CD4-positive, alpha-beta T cell treated with Interleukin-4 for 1 hour (primary cell): ENCODE measurements around the gene MELK.

ENCODE experiments used
- DNase-seq, 2 donors: peaks; one replicate each; pipeline ENCODE4 v3.0.0-alpha.2; 2020 to 2022

MELK gene

DNA sequence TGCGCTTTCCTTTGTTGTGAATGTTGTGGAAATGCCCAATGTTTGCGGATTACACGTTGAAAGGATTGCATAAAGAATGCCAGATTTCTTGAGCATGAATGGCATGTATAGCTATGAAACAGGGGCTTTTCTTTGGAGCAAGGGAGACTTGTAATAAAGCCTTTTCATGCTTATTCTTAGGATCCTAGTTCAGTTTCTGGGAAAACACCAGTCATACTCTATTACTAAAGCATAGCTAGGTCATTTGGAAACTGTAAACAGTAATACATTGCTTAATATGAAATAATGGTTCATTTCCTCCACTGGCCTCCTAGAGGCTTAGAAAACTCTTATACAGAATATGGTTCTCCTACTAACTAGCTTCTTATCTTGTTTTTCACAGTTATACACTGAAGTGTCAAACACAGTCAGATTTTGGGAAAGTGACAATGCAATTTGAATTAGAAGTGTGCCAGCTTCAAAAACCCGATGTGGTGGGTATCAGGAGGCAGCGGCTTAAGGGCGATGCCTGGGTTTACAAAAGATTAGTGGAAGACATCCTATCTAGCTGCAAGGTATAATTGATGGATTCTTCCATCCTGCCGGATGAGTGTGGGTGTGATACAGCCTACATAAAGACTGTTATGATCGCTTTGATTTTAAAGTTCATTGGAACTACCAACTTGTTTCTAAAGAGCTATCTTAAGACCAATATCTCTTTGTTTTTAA lies 104.2 kb downstream of the MELK start:
- no peak for DNase-seq

DNA sequence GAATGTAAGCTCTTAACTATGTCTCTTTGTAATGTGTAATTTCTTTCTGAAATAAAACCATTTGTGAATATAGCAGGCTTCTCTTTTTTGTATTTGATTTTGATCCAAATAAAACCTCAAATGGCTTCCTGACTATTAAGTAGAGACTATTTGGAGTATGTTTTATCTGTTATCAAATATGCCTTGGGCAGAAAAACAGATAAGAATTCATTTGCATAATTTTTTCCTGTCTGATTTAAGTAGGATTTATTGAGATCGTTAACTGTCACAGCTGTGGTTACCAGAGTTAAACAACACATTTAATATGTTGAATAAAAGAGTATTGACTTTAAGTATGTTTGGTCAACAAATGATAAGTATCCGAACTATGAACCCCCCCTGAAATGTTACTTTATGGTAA lies 104.9 kb downstream of the MELK start:
- no peak for DNase-seq

DNA sequence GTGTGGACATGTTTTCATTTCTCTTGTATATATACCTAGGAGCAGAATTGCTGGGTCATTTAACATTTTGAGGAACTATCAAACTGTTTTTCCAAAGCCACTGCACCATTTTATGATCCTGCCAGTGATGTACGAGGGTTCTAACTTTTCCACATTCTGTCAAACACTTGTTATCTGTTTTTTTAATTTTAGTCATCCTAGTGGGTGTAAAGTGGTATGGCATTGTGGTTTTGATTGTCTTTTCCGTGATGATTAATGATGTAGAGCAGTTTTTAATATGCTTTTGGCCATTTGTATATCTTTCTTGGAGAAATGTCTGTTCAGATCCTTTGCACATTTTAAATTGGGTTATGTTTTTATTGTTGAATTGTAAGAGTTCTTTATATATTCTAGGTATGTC lies 107.0 kb downstream of the MELK start:
- DNase-seq: no peak

DNA sequence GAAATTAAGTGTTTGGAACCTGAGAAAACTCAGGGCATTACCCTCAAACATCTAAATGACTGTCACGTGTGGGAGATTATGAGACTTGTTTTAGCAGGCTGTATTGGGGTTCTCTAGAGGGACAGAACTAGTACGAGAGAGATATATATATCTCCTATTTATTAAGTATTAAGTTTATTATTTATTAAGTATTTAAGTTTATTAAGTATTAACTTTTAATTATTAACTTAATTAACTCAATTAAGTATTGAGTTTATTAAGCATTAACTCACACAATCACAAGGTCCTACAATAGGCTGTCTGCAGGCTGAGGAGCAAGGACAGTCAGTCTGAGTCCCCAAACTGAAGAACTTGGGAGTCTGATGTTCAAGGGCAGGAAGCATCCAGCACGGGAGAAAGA lies 113.8 kb downstream of the MELK start:
- DNase-seq: no peak

DNA sequence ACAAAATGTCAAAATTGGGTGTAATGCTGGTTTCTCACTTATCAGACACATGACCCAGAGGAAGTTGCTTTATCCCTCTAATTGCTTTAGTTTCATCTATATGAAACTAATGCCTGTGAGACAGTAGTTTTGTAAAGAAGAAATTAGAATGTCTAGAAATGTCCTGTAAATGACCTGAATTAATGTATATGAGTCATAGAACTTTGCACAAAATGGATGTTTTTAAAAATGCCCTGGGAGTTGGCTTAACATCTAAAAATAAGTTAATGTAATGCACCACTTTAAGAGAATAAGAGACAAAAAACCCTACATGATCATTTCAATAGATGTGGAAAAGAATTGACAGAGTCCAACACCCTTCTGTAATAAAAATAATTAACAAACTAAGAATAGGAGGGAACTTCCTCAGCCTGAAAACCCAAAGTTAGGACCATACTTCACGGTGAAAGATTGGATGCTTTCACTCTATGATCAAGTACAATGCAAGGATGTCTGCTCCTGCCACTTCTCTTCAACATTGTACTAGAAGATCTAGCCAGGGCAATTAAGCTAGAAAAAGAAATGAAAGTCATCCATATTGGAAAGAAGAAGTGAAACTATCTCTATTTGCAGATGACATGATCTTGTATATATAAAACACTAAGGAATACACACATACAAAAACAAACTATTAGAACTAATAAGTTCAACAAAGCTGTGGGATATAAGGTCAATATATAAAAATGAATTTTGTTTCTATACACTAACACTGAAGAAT lies 117.9 kb downstream of the MELK start:
- DNase-seq: no peak

DNA sequence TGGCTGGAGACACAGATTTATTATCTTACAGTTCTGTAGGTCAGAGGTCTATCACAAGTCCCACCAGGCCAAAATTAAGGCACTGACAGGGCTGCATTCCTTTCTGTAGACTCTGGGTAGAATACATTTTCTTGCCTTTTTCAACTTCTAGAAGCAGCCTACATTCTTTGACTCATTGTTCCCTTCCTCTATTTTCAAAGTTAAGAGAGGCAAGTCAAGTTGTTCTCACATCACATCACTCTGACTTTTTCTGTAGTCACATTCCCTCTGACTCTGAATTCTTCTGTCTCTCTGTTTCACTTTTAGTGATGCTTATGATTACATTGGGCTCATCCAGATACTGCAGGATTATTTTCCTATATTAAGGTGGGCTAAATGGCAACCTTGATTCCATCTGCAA lies 119.0 kb downstream of the MELK start:
- no peak for DNase-seq

DNA sequence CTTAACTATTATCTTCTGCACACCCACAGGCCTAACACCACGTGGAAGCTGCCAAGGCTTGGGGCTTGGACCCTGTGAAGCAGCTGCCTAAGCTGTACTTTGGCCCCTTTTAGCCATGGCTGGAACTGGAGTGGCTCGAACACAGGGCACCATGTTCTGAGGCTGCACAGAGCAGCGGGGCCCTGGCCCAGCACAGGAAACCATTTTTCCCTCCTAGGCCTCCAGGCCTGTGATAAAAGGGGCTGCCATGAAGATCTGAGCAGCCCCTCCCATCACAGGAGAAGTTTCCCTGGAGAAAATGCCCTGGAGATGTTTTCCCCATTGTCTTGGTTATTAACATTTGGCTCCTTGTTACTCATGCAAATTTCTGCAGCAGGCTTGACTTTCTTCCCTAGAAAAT lies 126.3 kb downstream of the MELK start:
- no peak for DNase-seq

DNA sequence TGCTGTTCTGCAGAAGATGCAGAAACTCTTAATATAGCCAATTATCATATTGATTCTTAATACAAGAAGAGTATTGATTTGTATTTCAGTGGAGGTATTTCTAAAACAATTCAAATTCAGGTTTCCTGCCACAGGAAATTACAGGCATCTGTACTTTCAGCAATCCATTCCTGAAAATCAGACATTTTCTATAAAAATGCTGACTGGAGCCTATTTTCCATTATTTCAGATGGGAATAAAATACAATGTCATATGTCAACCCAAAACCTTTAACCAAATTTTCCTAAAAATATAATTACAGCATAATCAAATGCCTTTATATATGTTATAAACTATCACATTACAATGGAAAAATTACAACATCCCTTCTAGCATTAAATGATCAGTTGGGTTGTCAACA lies 131.5 kb downstream of the MELK start:
- no peak for DNase-seq

DNA sequence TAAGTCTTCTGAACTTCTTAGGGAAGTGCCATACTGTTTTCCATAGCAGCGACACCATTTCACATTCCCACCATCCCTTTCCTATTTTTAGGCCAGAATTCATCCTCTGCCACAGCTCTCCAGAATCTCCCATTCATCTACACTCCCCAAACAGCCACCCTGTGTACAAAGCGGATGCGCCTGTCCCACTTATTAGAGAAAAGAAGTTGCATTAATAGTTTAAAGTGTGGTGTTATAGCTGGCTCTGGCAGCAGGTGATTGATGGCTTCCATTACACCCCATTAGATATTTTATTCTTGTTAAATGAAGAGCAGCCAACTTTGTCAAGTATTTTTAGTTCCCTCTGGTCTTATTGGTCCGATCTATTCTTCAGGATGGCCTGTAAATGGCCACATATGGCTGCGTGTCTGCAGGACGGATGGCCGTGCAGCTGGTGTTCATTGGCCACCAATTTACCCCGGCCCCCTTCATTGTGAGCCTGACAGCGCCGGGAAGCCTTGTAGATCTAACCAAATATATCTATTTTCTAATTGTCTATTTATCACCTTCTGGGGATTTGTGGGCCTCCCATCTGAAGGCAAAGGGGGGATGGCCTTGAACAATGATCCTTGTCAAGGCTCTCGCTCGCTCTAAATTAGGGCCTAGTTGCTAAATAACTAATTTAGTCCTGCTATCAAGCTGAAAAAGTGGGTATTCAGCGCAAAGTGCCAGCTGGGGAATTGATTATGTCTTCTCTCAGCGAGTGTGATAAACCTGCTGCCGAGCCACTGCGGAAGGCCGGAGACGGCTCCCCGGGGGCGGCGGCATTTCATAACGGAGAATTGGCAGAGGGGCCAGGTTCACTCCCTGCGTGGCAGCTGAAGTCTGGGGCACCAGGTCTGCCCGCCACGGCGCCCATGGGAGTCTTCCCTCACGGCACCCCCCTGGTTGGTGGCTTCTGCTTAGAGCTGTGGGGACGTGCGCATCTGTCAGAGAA lies 141.1 kb downstream of the MELK start:
- no peak for DNase-seq

DNA sequence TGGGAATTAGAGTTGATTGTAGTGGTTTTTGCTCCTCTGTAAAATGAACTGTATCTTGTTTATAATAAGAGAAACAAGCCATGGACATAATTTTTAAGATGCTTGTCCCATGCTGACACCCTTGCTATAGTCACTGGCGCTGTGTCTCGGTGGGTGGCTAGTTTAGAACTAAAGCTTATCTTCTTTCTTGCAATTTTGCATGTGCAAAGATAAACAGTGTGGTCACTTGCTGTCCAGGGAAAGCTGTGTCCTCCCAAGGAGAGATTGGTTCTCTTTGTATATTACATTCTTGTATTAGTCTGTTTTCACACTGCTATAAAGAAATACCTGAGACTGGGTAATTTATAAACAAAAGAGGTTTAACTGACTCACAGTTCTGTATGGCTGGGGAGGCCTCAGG lies 143.8 kb downstream of the MELK start:
- no peak for DNase-seq

DNA sequence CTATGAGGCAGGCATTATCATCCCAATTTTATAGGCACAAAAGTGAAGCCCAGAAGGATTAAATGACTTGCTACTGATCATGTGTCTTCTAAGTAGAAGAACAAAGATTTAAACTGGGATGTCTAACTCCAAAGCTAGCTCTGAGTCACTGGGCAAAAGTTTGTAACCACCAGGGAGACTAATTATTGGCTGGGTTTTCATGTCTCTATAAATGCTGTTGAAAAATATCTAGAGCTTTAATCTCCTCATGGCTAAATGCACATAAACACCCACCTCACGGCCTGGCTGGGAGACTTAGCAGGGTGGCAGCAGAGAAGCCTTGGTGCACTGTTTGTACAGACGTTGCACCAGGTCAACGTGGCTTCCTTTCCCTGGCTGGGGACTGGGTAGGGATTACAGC lies 144.6 kb downstream of the MELK start:
- DNase-seq: no peak

DNA sequence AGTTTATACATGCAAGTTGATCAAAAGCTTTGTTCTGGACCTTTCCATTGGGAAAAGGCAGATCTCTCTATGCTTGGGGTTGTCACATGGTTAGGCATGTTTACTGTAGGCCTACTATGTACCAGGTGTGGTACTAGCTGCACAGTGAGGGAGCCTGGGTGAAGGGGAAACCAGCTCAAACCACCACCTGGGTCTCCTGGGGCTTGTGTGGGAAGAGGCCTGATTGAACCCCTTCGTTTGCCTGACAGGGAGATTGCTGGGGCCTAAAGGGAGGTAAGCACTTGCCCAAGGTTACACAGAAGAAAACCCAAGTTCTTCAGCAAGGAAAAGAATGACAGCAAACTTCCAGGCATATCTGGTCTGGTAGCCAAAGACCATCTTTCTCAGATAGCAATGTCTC lies 145.9 kb downstream of the MELK start:
- no peak for DNase-seq

DNA sequence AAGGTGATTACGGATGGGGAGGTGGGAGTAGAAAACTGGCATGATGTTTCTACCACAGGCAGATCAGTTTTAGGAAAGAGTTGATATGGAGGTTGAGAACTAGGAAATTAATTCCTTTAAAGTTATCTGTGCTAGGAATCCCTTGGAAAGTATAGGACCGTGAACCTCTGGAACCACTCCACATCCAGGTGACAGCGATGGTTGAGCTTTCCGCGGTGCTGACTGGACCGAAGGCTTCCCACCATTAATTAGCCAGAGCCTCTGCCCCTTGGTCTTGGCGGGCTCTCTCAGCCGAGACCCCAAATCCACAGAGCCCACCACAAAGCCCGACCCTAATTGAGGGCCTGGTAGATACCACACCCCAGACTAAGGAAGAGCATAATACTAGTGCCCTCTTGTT lies 147.3 kb downstream of the MELK start:
- no peak for DNase-seq

DNA sequence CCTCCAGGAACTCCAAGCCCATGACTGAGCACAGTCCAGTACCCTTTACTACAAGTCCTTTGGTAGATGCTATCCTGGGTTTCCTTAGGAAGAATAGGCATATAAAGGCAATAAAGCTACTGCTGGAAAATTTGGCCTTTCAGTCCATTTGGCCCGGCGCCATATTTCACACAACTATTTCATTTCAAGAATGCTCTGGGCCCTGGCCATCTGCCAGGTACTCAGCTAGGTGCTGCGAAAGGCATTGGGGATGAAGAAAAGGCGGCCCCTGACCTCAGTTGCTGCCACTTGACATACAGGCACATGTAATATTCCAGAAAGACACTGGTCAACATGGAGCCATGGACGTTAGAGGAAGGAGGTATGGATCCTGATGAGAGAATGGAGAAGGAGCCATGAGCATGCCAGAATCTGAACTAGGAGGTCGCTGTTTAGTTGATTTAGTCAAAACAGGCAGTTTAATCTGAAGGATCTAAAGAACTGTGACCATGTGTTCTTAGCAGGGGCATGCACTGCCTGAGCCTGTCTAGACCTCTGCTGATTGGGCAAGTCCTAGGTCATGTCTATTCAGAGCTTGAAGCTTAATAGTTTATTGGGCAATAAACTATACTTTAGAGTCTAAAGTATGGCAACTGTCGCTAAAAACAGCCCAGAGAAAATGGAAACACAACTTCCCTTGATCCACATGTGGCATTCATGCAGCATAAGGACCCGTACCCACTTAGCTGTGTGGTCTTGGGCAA lies 149.3 kb downstream of the MELK start:
- DNase-seq: no peak

DNA sequence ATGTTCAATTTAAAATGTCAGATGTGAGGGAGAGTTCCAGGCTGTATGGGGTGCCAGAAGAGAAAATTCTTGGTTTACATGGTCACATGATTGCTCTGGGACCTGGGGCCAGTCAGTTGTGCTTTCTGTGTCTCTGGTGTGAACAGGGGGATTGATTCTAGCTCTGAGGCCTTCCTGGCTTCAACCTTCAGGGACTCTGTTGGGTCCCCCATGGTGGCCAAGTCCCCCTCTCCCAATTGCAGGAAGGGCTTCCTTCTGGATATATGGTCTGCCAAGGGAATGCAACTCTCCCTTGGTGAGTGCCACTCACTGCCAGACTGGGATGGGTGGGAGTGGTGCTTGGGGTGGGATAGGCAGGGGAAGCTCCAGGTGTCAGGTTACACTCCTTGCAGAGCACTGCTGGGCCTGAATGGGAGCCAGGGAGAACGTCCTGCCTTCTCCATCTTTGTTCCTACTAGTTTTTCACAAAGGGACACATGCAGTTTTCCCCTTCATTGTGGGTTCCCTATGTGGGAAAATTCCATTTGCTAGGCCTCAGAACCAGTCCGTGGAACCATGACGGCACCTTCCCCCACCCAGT lies 153.2 kb downstream of the MELK start:
- DNase-seq: no peak
